ENCODE data around the gene NDRG4. TPM values are rescaled to one million over a fixed set of nuclear protein-coding genes. Genes with fewer than 3 reads are reported as not detected.

NDRG4 gene
- total and polyA plus RNA-seq, 4 donors = 5.3 to 18.7 (median 14.2) TPM

Small RNA genes within 50 kb of the gene (small RNA-seq; reads per million reads assigned to genes)
- gene RNU6-103P (ENCODE audit: low replicate concordance) (not detected), gene SNORA46 (ENCODE audit: low replicate concordance) (40.6 reads per million, percentile 97 among the genes with 10 or more reads in this experiment), gene SNORA50A (ENCODE audit: low replicate concordance) (not detected)

Other genes with a start within 250 kb of the NDRG4 start
- gene PRSS54, start 205.1 kb upstream of the NDRG4 start, total RNA-seq = not detected
- gene PRSS54, start 205.1 kb upstream of the NDRG4 start, polyA plus RNA-seq = under 1 TPM in 1 of 2 donors, not detected in 1; 0.14 TPM
- 1 to 10 TPM; 3.8 to 5.1 TPM for gene GINS3, start 107.7 kb upstream of the NDRG4 start, total RNA-seq
- 1 to 10 TPM; 2.7 to 3.1 TPM for gene GINS3, start 107.7 kb upstream of the NDRG4 start, polyA plus RNA-seq
- 10 to 100 TPM; 16.5 to 21.5 TPM for gene SETD6, start 15.4 kb downstream of the NDRG4 start, total RNA-seq
- 10 to 100 TPM; 10.6 to 14.8 TPM for gene SETD6, start 15.4 kb downstream of the NDRG4 start, polyA plus RNA-seq
- gene CNOT1, start 129.7 kb downstream of the NDRG4 start, total RNA-seq = 100 to 1,000 TPM; 147 to 187 TPM
- 10 to 100 TPM; 35.6 to 93.4 TPM for gene CNOT1, start 129.7 kb downstream of the NDRG4 start, polyA plus RNA-seq
- 10 to 100 TPM; 15.3 to 18.2 TPM for gene SLC38A7, start 184.6 kb downstream of the NDRG4 start, total RNA-seq
- 10 to 100 TPM; 11.3 to 14.4 TPM for gene SLC38A7, start 184.6 kb downstream of the NDRG4 start, polyA plus RNA-seq
- 10 to 100 TPM; 29.4 to 56.6 TPM for gene GOT2, start 234.2 kb downstream of the NDRG4 start, total RNA-seq
- gene GOT2, start 234.2 kb downstream of the NDRG4 start, polyA plus RNA-seq = 10 to 100 TPM; 35.5 to 40.9 TPM

Data from lung (tissue), 5 donors.